ENCODE results near the gene NCAPD3.

DNA sequence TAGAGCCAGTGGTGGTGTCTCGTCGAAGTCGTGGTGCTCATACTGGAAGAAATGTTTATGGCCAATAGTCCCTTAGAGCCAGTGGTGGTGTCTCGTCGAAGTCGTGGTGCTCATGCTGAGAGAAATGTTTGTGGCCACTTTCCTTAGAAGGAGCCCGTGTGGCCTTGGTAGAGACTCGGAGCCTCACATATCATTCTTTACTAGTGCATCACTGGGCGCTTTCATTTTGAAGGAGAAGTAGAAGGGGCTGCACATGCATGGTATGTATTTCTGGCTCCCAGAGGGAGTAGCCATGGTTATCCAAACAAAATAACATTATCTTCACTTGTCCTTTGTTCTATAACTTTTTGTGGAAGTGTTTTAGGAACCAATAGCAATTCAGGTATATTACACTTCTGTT lies 85.4 kb downstream of the NCAPD3 start:
- TF ChIP-seq, protein P1, sequence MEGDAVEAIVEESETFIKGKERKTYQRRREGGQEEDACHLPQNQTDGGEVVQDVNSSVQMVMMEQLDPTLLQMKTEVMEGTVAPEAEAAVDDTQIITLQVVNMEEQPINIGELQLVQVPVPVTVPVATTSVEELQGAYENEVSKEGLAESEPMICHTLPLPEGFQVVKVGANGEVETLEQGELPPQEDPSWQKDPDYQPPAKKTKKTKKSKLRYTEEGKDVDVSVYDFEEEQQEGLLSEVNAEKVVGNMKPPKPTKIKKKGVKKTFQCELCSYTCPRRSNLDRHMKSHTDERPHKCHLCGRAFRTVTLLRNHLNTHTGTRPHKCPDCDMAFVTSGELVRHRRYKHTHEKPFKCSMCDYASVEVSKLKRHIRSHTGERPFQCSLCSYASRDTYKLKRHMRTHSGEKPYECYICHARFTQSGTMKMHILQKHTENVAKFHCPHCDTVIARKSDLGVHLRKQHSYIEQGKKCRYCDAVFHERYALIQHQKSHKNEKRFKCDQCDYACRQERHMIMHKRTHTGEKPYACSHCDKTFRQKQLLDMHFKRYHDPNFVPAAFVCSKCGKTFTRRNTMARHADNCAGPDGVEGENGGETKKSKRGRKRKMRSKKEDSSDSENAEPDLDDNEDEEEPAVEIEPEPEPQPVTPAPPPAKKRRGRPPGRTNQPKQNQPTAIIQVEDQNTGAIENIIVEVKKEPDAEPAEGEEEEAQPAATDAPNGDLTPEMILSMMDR (conservative IDR thresholded peaks at IDR 0.05 in 1 of 2, IDR thresholded peaks at IDR 0.05 in 1 of 2; ENCODE audit: low read depth in 1 of 2, low read length in 2 of 2), result no peak
- TF ChIP-seq EZH2 (IDR thresholded peaks at IDR 0.05; ENCODE audit: low read length, missing control alignments), result no peak

Data from fibroblast of lung (primary cell).